ENCODE results near the gene CSRNP2.

CSRNP2 gene

GRCh38 chr12:51048661-51049251, 34.6 kb downstream of the CSRNP2 start:
- H3K4me1 ChIP-seq (ENCODE audit: low read length) = peaks cover 9% of the 10 kb centered on the region
- peak overlapping the region; percentile 82 for H3K4me3 ChIP-seq (ENCODE audit: low read length)
- H3K36me3 ChIP-seq (replicated peaks; ENCODE audit: low read depth, low read length) = peaks cover 12% of the 10 kb centered on the region
- TF ChIP-seq EZH2phosphoT487 (IDR thresholded peaks at IDR 0.05; ENCODE audit: low read depth) (no peak), CTCF (IDR thresholded peaks at IDR 0.05; ENCODE audit: low read depth, low read length) (no peak)
- peak overlapping the region; percentile 94 for H3K4me2 ChIP-seq (ENCODE audit: low read length)
- peak overlapping the region; percentile 81 for H3K9ac ChIP-seq (ENCODE audit: low read length)
- H3K27me3 ChIP-seq (ENCODE audit: low read depth, low read length) = no peaks in the 10 kb centered on the region
- H2AFZ ChIP-seq (ENCODE audit: low read depth, low read length) = peak overlapping the region; percentile 40; the same call in 1 of the 2 replicates
- peaks cover 26% of the 10 kb centered on the region for H3K79me2 ChIP-seq (ENCODE audit: low read length)
- H3K27ac ChIP-seq (ENCODE audit: low read length) = peak overlapping the region; percentile 38
- H3K9me3 ChIP-seq (ENCODE audit: insufficient read depth, low read length) = no peaks in the 10 kb centered on the region
- H4K20me1 ChIP-seq (ENCODE audit: insufficient read depth, low read length) = no peaks in the 10 kb centered on the region

- peaks cover 26% of the 10 kb centered on the region for H3K79me2 ChIP-seq (ENCODE audit: low read length)
- peaks cover 9% of the 10 kb centered on the region for H3K4me1 ChIP-seq (ENCODE audit: low read length)
- H3K9ac ChIP-seq (ENCODE audit: low read length) = peak within 1 kb of the TSS; percentile 81
- H3K9me3 ChIP-seq (ENCODE audit: insufficient read depth, low read length) = no peaks in the 10 kb centered on the region
- H3K36me3 ChIP-seq (replicated peaks; ENCODE audit: low read depth, low read length) = peaks cover 7% of the 10 kb centered on the region
- H3K27ac ChIP-seq (ENCODE audit: low read length) = peak within 1 kb of the TSS; percentile 69
- peak within 1 kb of the TSS; percentile 94 for H3K4me2 ChIP-seq (ENCODE audit: low read length)
- peak within 1 kb of the TSS; percentile 82 for H2AFZ ChIP-seq (ENCODE audit: low read depth, low read length)
- TF ChIP-seq CTCF (IDR thresholded peaks at IDR 0.05; ENCODE audit: low read depth, low read length) = peak; percentile 91
- no peak for TF ChIP-seq EZH2phosphoT487 (IDR thresholded peaks at IDR 0.05; ENCODE audit: low read depth)
- H3K4me3 ChIP-seq (ENCODE audit: low read length) = peak within 1 kb of the TSS; percentile 82
- H3K27me3 ChIP-seq (ENCODE audit: low read depth, low read length) = no peaks in the 10 kb centered on the region
- no peaks in the 10 kb centered on the region for H4K20me1 ChIP-seq (ENCODE audit: insufficient read depth, low read length)
Observed at GRCh38 chr12:51047655-51048540, 35.5 kb downstream of the CSRNP2 start, which contains the start of gene LETMD1. Gene LETMD1 (plus strand): TSS chr12:51048327. CDS start chr12:51048357, 30 bp downstream.

GRCh38 chr12:51036279-51036678, 47.1 kb downstream of the CSRNP2 start:
- Histone ChIP-seq H3K4me2 (ENCODE audit: low read length) (no peak overlapping the region), H2AFZ (ENCODE audit: low read depth, low read length) (no peak overlapping the region), H3K79me2 (ENCODE audit: low read length) (no peaks in the 10 kb centered on the region), H3K27ac (ENCODE audit: low read length) (no peak overlapping the region), H3K4me3 (ENCODE audit: low read length) (no peak overlapping the region), H3K27me3 (ENCODE audit: low read depth, low read length) (no peaks in the 10 kb centered on the region), H3K9ac (ENCODE audit: low read length) (no peak overlapping the region), H3K36me3 (replicated peaks; ENCODE audit: low read depth, low read length) (no peaks in the 10 kb centered on the region), H4K20me1 (ENCODE audit: insufficient read depth, low read length) (no peaks in the 10 kb centered on the region), H3K9me3 (ENCODE audit: insufficient read depth, low read length) (no peaks in the 10 kb centered on the region), H3K4me1 (ENCODE audit: low read length) (no peaks in the 10 kb centered on the region)
- TF ChIP-seq CTCF (IDR thresholded peaks at IDR 0.05; ENCODE audit: low read depth, low read length) (no peak), EZH2phosphoT487 (IDR thresholded peaks at IDR 0.05; ENCODE audit: low read depth) (no peak)

- Histone ChIP-seq H3K9ac (ENCODE audit: low read length) (no peak overlapping the region), H3K4me1 (ENCODE audit: low read length) (peaks cover 2% of the 10 kb centered on the region; the same call in 1 of the 2 replicates), H3K9me3 (ENCODE audit: insufficient read depth, low read length) (no peaks in the 10 kb centered on the region), H3K27ac (ENCODE audit: low read length) (no peak overlapping the region), H3K27me3 (ENCODE audit: low read depth, low read length) (peaks cover 3% of the 10 kb centered on the region; the same call in 1 of the 2 replicates), H3K4me3 (ENCODE audit: low read length) (no peak overlapping the region), H3K79me2 (ENCODE audit: low read length) (no peaks in the 10 kb centered on the region), H3K36me3 (replicated peaks; ENCODE audit: low read depth, low read length) (no peaks in the 10 kb centered on the region), H3K4me2 (ENCODE audit: low read length) (no peak overlapping the region), H2AFZ (ENCODE audit: low read depth, low read length) (no peak overlapping the region), H4K20me1 (ENCODE audit: insufficient read depth, low read length) (no peaks in the 10 kb centered on the region)
- no peak for TF ChIP-seq CTCF (IDR thresholded peaks at IDR 0.05; ENCODE audit: low read depth, low read length)
- TF ChIP-seq EZH2phosphoT487 (IDR thresholded peaks at IDR 0.05; ENCODE audit: low read depth) = no peak
Observed at GRCh38 chr12:51033457-51034089, 49.8 kb downstream of the CSRNP2 start.

Data from OCI-LY3 (cell line).